GM21529 (cell line): ENCODE data around the gene CCNT1.
"Not testable (repeated sequence)": the region's sequence is repeated elsewhere in the genome, so short reads cannot be mapped to it uniquely, and the experiment has no call there.

Source experiments
- ATAC-seq: cut with Tn5 transposase; IDR thresholded peaks from one replicate; pipeline ENCODE4 v1.9.1; 2021; ENCODE audit not compliant: unreplicated experiment

Gene CCNT1

GRCh38 chr12:48691826-48692487, 24.6 kb downstream of the CCNT1 start:
- ATAC-seq = no peak

- no peak for ATAC-seq
Measured at GRCh38 chr12:48690990-48691389, 25.5 kb downstream of the CCNT1 start.

GRCh38 chr12:48690436-48690835, 26.1 kb downstream of the CCNT1 start:
- ATAC-seq = no peak

GRCh38 chr12:48688836-48689235, 27.7 kb downstream of the CCNT1 start:
- ATAC-seq = no peak

GRCh38 chr12:48687592-48687991, 28.9 kb downstream of the CCNT1 start:
- no peak for ATAC-seq

- no peak for ATAC-seq
Measured at GRCh38 chr12:48686615-48687334, 29.7 kb downstream of the CCNT1 start.

- no peak for ATAC-seq
Measured at GRCh38 chr12:48686037-48686595, 30.4 kb downstream of the CCNT1 start.

- no peak for ATAC-seq
Measured at GRCh38 chr12:48683534-48683933, 33.0 kb downstream of the CCNT1 start.

- no peak for ATAC-seq
Measured at GRCh38 chr12:48682927-48683326, 33.6 kb downstream of the CCNT1 start.

GRCh38 chr12:48682533-48682905, 34.0 kb downstream of the CCNT1 start:
- not testable (repeated sequence) for ATAC-seq

GRCh38 chr12:48681710-48682532, 34.6 kb downstream of the CCNT1 start, which contains the start of gene KANSL2:
TSS of gene KANSL2 (minus strand) at chr12:48682238. CDS start at chr12:48681632, 606 bp downstream.
- ATAC-seq = peak; percentile 99

GRCh38 chr12:48681399-48681709, 35.2 kb downstream of the CCNT1 start:
- ATAC-seq = no peak

- no peak for ATAC-seq
Measured at GRCh38 chr12:48680861-48681260, 35.6 kb downstream of the CCNT1 start.

- ATAC-seq = no peak
Measured at GRCh38 chr12:48678551-48679185, 37.8 kb downstream of the CCNT1 start.

GRCh38 chr12:48671231-48671856, 45.2 kb downstream of the CCNT1 start:
- ATAC-seq = no peak

GRCh38 chr12:48668996-48669395, 47.5 kb downstream of the CCNT1 start:
- ATAC-seq = no peak

GRCh38 chr12:48659863-48660262, 56.6 kb downstream of the CCNT1 start:
- no peak for ATAC-seq

- no peak for ATAC-seq
Measured at GRCh38 chr12:48651681-48652080, 64.8 kb downstream of the CCNT1 start.

- not testable (repeated sequence) for ATAC-seq
Measured at GRCh38 chr12:48645354-48645753, 71.2 kb downstream of the CCNT1 start.

- no peak for ATAC-seq
Measured at GRCh38 chr12:48643011-48643410, 73.5 kb downstream of the CCNT1 start.
